HG03139 (cell line): ENCODE results near the gene SLC5A4.
"Not testable (repeated sequence)": the region's sequence is repeated elsewhere in the genome, so short reads cannot be mapped to it uniquely, and the experiment has no call there.

Experiments
- ATAC-seq: cut with Tn5 transposase; IDR thresholded peaks from one replicate; pipeline ENCODE4 v1.9.1; 2021; ENCODE audit not compliant: unreplicated experiment

The SLC5A4 gene

DNA sequence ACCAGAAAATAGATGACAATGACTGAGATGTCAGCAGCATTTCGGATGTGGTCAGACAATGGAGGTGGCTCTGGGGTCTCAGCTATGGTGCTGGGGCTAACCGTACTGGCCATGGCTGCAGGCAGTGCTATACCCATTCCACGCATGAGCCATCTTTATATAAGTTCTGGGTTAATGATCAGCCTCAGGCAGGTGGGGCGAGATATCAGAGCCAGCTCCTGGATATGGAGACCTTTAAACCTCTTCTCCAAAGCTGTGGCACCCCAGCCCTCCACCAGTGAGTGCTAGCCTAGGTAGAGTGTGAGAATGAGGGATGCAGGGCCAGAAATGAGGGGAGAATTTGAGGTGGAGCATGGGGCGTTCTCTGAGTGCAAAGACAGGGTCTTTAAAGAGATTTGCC is at the start of gene SLC5A4:
TSS of gene SLC5A4 (minus strand) at position 131 of the 400 bp plus-strand sequence. CDS start at position 113, 18 bp downstream.
- no peak for ATAC-seq

GRCh38 chr22:32293921-32294320 is 38.8 kb upstream of the SLC5A4 start:
- not testable (repeated sequence) for ATAC-seq

- no peak for ATAC-seq
Observed at GRCh38 chr22:32286290-32286840, 31.2 kb upstream of the SLC5A4 start.

DNA sequence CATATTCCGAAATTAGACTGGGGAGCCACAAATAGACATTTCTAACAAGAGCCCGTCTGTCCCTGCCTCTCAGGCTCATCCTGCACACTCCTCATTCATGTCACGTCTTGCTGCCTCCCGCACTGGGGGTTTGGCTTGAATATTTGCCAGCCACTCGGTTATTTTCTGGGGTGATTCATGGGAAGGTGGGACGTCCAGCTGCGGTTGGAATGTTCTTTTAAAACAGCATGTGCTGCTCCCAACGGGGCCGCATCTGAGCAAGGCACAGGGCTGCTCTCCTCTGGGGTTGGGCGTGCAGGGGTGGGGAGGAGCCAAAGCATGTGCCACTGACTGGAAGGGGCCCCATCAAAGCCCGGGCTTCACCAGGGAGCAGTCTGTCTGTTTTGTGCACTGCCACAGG is 25.9 kb upstream of the SLC5A4 start:
- no peak for ATAC-seq

DNA sequence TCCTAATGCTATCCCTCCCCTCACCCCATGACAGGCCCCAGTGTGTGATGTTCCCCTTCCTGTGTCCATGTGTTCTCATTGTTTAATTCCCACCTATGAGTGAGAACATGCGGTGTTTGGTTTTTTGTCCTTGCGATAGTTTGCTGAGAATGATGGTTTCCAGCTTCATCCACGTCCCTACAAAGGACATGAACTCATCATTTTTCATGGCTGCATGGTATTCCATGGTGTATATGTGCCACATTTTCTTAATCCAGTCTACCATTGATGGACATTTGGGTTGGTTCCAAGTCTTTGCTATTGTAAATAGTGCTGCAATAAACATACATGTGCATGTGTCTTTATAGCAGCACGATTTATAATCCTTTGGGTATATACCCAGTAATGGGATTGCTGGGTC is 20.2 kb upstream of the SLC5A4 start:
- not testable (repeated sequence) for ATAC-seq

GRCh38 chr22:32271389-32271788 is 16.2 kb upstream of the SLC5A4 start:
- ATAC-seq, result no peak

DNA sequence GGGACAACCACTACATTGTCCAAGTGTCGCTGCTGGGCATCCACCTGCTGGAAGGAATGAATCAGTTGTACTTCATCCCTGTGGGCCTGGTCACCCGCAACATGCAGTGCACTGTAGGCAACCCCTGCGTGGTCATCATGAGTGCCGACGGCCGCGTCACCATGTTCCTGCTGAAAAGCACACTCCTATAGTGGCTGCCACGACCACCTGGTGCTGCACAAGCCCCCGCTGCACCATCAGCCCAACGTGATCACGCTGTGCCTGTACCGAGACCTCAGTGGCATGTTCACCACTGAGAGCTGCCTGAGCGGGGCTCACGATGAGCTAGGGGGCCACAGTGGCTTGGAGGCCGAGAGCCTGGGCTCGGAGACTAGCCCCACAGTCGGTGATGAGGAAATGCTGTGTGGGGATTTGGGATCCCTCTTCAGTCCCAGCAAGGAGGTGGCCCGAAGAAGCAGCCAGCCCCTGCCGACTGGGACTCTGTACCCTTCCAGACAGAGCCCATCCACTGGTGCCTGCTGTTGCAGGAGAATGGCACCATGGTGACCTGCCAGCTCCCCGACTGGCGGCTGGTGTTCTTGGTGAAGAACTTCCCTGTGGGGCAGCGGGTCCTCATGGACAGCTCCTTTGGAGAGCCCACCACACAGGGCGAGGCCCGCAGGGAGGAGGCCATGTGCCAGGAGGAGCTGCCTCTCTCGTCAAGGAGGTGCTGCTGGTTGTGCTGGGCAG is 15.7 kb upstream of the SLC5A4 start:
- ATAC-seq, result no peak

DNA sequence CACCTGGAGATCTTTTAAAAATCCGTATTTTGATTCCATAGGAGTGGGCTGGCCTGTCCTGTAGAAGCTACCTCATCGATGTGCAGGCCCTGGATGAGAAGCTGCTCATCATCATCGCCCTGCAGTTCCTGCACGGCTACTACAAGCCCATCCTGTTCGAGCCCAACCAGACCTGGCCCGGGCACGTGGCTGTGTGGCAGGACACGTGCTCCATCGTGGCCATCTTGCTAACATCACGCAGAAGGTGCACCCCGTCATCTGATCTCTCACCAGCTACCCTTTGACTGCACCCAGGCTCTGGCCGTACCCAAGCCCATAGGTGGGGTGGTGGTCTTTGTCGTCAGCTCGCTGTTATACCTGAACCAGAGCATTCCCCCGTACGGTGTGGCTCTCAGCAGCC is 14.2 kb upstream of the SLC5A4 start:
- ATAC-seq, result no peak

DNA sequence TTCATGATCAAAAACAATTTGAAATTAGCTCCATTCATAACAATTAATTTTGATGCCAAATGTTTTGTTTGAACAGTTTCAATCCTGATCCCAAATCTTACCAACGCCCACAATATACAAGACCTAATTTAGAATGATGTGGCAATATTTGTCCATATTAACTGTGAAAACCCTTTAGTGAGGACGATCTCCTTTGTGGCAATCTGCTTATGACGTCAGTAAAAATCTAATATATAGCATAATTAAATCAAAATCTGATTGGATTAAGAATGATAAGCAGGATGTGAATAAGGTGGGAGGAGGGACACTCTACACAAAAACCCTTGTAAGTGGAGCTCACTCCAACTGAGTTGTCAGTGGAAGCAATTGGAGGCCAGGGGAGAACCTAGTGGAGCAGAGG is 11.9 kb upstream of the SLC5A4 start:
- ATAC-seq, result no peak

GRCh38 chr22:32265882-32266767 is 11.0 kb upstream of the SLC5A4 start:
- ATAC-seq, result no peak

GRCh38 chr22:32263678-32264077 is 8.5 kb upstream of the SLC5A4 start:
- not testable (repeated sequence) for ATAC-seq

- no peak for ATAC-seq
Observed at GRCh38 chr22:32261306-32261705, 6.2 kb upstream of the SLC5A4 start.

- ATAC-seq, result no peak
Observed at GRCh38 chr22:32258791-32259190, 3.6 kb upstream of the SLC5A4 start.

DNA sequence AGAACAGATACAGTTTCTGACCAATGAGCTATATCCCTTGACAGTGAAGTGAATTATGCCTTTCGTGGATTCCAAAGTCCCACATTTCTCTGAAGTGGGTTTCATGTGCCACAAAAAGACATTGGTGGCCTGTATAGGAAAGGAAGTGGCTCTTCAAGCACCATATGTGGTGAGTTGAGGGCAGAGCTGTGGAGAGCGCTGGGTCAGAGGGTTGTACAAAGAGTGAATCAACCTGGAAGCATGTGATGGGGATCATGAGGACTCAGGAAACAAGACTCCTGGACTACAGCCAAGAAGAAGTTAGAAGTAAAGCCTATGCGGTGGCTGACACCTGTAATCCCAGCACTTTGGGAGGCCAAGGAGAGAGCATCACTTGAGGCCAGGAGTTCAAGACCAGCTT is 579 bp upstream of the SLC5A4 start:
- no peak for ATAC-seq

DNA sequence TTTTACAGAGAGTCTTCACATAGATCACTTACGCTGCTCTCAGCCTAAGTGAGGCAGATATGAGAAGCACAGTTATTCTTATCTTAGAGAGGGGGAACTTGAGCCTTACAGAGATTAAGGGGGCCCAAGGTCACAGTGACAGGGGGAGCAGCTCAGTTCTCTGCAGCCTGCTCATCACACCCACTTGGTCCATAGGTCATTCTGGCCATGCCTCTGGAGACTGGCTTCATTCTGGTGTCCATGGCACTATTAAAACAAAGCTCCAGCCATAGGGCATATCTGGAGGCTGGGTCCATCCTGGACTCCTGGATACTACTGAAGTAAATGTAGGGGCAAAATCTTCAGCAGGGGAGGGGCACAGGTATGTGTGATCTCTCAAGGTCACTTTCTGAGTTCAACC is 5.9 kb downstream of the SLC5A4 start:
- no peak for ATAC-seq

- no peak for ATAC-seq
Observed at GRCh38 chr22:32248276-32248675, 6.9 kb downstream of the SLC5A4 start.

DNA sequence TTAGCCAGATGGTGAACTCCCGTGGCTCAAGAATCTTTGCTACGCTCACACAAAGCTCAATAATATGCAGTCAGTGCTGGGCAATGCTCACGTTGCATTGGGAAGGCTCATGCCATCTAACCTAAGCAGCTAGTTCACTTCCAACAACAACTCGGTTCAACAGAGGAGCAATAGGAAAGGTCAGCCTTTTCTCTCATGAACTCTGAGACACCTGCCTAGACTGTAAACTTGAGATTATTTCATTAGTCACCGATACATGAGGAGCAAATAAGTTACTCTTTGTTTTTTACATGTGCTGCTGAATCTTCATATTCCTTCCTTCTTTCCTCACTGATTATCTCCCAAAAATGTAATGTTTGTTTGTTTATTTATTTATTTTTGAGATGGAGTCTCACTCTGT is 9.0 kb downstream of the SLC5A4 start:
- ATAC-seq, result no peak

DNA sequence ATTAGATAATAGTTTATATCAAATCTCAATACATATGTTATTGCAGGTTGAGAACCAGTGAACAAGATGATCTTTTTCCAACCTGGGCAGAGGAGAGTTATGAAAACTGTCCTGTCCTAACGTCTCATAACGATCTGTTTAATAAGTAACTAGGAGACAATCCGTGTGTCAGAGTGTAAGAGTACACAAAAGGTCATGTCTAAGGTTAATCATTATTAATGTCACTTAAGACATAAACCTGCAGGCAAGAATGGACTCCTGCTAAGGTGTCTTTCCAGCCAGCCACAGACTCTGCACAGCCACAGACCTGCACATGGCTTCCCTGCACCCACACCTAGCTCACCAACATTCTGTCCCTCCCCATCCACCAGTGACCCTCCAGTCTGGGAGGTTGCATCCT is 10.1 kb downstream of the SLC5A4 start:
- no peak for ATAC-seq

- no peak for ATAC-seq
Observed at GRCh38 chr22:32244547-32244946, 10.6 kb downstream of the SLC5A4 start.

DNA sequence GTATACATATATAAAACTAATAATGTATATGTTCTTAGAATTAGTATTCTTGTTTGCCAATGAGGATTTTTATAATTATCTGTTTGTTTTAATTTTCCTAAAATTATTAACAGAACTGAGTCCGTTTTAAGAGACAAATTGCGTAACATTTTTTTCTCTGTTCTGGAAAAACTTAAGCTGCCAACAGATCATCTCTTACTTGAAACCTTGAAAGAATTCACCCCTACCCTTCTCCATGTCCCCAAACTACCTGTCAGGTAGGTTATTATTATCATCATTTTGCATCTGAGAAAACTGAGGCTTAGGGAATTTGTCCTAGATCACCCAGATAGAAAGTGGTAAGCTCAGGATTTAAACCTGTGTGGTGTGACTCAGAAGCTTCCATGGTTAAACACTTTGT is 14.7 kb downstream of the SLC5A4 start:
- ATAC-seq, result no peak

DNA sequence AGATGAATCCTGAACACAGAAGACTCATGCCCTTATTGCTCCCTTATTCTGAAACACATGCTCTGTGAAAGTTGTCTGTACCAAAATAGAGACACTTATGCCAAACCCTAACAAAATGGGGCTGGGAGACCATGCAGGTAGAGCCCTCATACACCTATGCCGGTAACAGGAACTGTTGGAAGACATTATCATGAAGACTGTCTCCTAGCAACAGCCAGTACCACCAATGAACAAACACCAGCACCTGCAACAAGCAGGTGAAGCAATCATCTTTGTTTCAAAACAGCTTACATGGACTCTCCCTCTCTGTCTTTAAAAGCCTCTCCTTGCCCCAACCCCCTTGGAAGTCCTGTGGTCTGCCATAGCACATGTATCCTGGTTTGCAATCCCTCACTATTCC is 17.2 kb downstream of the SLC5A4 start:
- ATAC-seq, result no peak

GRCh38 chr22:32236970-32237369 is 18.2 kb downstream of the SLC5A4 start:
- no peak for ATAC-seq
